Measurements from ENCODE around the gene ADIRF. TPM values are rescaled to one million over a fixed set of nuclear protein-coding genes. Genes with fewer than 3 reads are reported as not detected.

Gene ADIRF
- total RNA-seq, 1 experiment from 2014 or later, result 0.70 TPM

GRCh38 chr10:86969421-86970041, 1.2 kb downstream of the ADIRF start:
- TF ChIP-seq GTF2I (CRISPR knock-in tag; conservative IDR thresholded peaks at IDR 0.05) (no peak), ZNF317 (CRISPR knock-in tag; IDR thresholded peaks at IDR 0.05; ENCODE audit: borderline replicate concordance, low read depth) (no peak), USF1 (CRISPR knock-in tag; IDR thresholded peaks at IDR 0.05) (no peak), E2F1 (CRISPR knock-in tag; IDR thresholded peaks at IDR 0.05) (no peak), MYBL2 (CRISPR knock-in tag; IDR thresholded peaks at IDR 0.05) (no peak), JAZF1 (CRISPR knock-in tag; IDR thresholded peaks at IDR 0.05) (no peak), ERG (CRISPR knock-in tag; IDR thresholded peaks at IDR 0.05) (no peak), ARID4B (CRISPR knock-in tag; IDR thresholded peaks at IDR 0.05; ENCODE audit: borderline replicate concordance) (no peak), ZNF416 (CRISPR knock-in tag; IDR thresholded peaks at IDR 0.05) (no peak)
- POLR2A ChIA-PET, result interaction anchor here (1.0 to 1.6 kb wide), 4 partner anchors 9 to 123 kb away, joined by 3 to 5 read pairs (median 4); no protein-coding TSS in a partner anchor
- Mint-ChIP-seq H3K27ac (no peak overlapping the region), H3K4me3 (no peak overlapping the region), H3K9me3 (no peaks in the 10 kb centered on the region), H3K4me1 (peaks cover 58% of the 10 kb centered on the region), H3K27me3 (ENCODE audit: low read depth) (peaks cover 62% of the 10 kb centered on the region), H3K36me3 (no peaks in the 10 kb centered on the region)
- DNase-seq (ENCODE audit: low spot score) (peak; percentile 10), ATAC-seq (no peak)
- CTCF ChIA-PET, result interaction anchor here (1.2 to 13.7 kb wide), 6 partner anchors 9 to 285 kb away, joined by 3 to 462 read pairs (median 19); partner anchors contain the start of genes MMRN2 and SNCG

- ATAC-seq (peak; percentile 14), DNase-seq (ENCODE audit: low spot score) (peak; percentile 52)
- CTCF ChIA-PET, result interaction anchor here (1.2 to 13.7 kb wide), 4 partner anchors 10 to 28 kb away, joined by 8 to 462 read pairs (median 60); partner anchors contain the start of gene MMRN2
- H3K27me3 Mint-ChIP-seq (ENCODE audit: low read depth), result peaks cover 64% of the 10 kb centered on the region
- no peaks in the 10 kb centered on the region for H3K9me3 Mint-ChIP-seq
- H3K4me3 Mint-ChIP-seq, result peak overlapping the region; percentile 70
- POLR2A ChIA-PET, result interaction anchor here (1.0 to 1.6 kb wide), 4 partner anchors 10 to 122 kb away, joined by 3 to 5 read pairs (median 4); no protein-coding TSS in a partner anchor
- no peak overlapping the region for H3K27ac Mint-ChIP-seq
- H3K4me1 Mint-ChIP-seq, result peaks cover 58% of the 10 kb centered on the region
- H3K36me3 Mint-ChIP-seq, result no peaks in the 10 kb centered on the region
- TF ChIP-seq ZBTB21 (CRISPR knock-in tag; IDR thresholded peaks at IDR 0.05; ENCODE audit: borderline replicate concordance), result no peak
- TF ChIP-seq ZBTB43 (CRISPR knock-in tag; IDR thresholded peaks at IDR 0.05), result no peak
- no peak for TF ChIP-seq MYBL2 (CRISPR knock-in tag; IDR thresholded peaks at IDR 0.05)
- no peak for TF ChIP-seq USF2 (CRISPR knock-in tag; IDR thresholded peaks at IDR 0.05)
- TF ChIP-seq GRHL2 (CRISPR knock-in tag; IDR thresholded peaks at IDR 0.05; ENCODE audit: insufficient replicate concordance, severe bottlenecking), result no peak
- TF ChIP-seq RORB (CRISPR knock-in tag; IDR thresholded peaks at IDR 0.05), result no peak
- no peak for TF ChIP-seq FOXJ3 (CRISPR knock-in tag; IDR thresholded peaks at IDR 0.05; ENCODE audit: borderline replicate concordance)
- no peak for TF ChIP-seq ZNF317 (CRISPR knock-in tag; IDR thresholded peaks at IDR 0.05; ENCODE audit: borderline replicate concordance, low read depth)
- TF ChIP-seq TEAD4 (CRISPR knock-in tag; IDR thresholded peaks at IDR 0.05), result no peak
- no peak for TF ChIP-seq FOXK1 (CRISPR knock-in tag; IDR thresholded peaks at IDR 0.05)
- no peak for TF ChIP-seq SP1 (CRISPR knock-in tag; conservative IDR thresholded peaks at IDR 0.05)
- no peak for TF ChIP-seq HMGXB4 (CRISPR knock-in tag; IDR thresholded peaks at IDR 0.05)
Measured at GRCh38 chr10:86970162-86970981, 2.1 kb downstream of the ADIRF start.

Measured in WTC11 (cell line).